Lung (tissue), 12 donors: ENCODE results near the gene RIGI. TPM values are rescaled to one million over a fixed set of nuclear protein-coding genes. Genes with fewer than 3 reads are reported as not detected.

Experiments used
- ATAC-seq: fragments of 200-7000 bp; cut with Tn5 transposase; one replicate; pipeline ENCODE4 v1.9.1; 2020; ENCODE audit warnings: moderate number of reproducible peaks; ENCODE audit not compliant: insufficient read depth, low FRiP score
- DNase-seq, 3 donors: peaks; one replicate each; pipeline ENCODE4 v3.0.0-alpha.2; 2013 to 2017
- H3K27ac ChIP-seq, 2 donors: one replicate each; pipeline ENCODE4 v1.5.1; 2013; ENCODE audit warnings: mild to moderate bottlenecking in 2 of 2, moderate library complexity in 2 of 2, control low read depth in 1 of 2, inconsistent platforms in 1 of 2, low read depth in 1 of 2, low read length in 1 of 2
- H3K27me3 ChIP-seq, 3 donors: one replicate each; pipeline ENCODE4 v1.5.1; 2013; ENCODE audit warnings: low read length in 2 of 3; ENCODE audit not compliant: control insufficient read depth in 3 of 3, insufficient read depth in 3 of 3
- H3K36me3 ChIP-seq, 4 donors: one replicate each; pipeline ENCODE4 v1.5.1; 2013; ENCODE audit warnings: low read length in 4 of 4, mild to moderate bottlenecking in 1 of 4, moderate library complexity in 1 of 4; ENCODE audit not compliant: control insufficient read depth in 4 of 4, insufficient read depth in 4 of 4
- H3K4me1 ChIP-seq, 5 donors: one replicate each; pipeline ENCODE4 v1.5.1; 2013; ENCODE audit warnings: low read length in 5 of 5, mild to moderate bottlenecking in 2 of 5, moderate library complexity in 1 of 5; ENCODE audit not compliant: control insufficient read depth in 5 of 5, insufficient read depth in 5 of 5
- H3K4me3 ChIP-seq: one replicate; pipeline ENCODE4 v1.5.1; 2013; ENCODE audit warnings: mild to moderate bottlenecking, control low read depth, moderate library complexity
- H3K9ac ChIP-seq, 2 donors: one replicate each; pipeline ENCODE4 v1.5.1; 2013; ENCODE audit warnings: low read length in 2 of 2, control low read depth in 1 of 2; ENCODE audit not compliant: insufficient read depth in 1 of 2
- H3K9me3 ChIP-seq, 4 donors: one replicate each; pipeline ENCODE4 v1.5.1; 2013; ENCODE audit warnings: low read length in 3 of 4, mild to moderate bottlenecking in 1 of 4, moderate library complexity in 1 of 4; ENCODE audit not compliant: control insufficient read depth in 4 of 4, insufficient read depth in 3 of 4
- WGBS, 2 donors: extraction: QIAGEN DNeasy Blood & Tissue Kit; methylation state at CpG; one replicate each; pipeline ENCODE4 v1.1.7; 2013; 5-methylcytosine and 5-hydroxymethylcytosine counted together
- polyA plus RNA-seq, 2 donors: library from polyadenylated mRNA; stranded (reverse); fragments of 200-250 nt; gene quantifications; one replicate each; pipeline ENCODE4 v1.2.1, GENCODE V29; 2013
- total RNA-seq, 2 donors: library from RNA; depleted of rRNA in 1 of 2; stranded (reverse); fragments of >200 nt in 1 of 2; gene quantifications; one replicate each; pipeline ENCODE4 v1.2.1, GENCODE V29; 2014 to 2021
- TF ChIP-seq, protein P1 (sequence below): IDR thresholded peaks from 2 replicates; pipeline ENCODE4 v1.5.1; 2012; ENCODE audit warnings: mild to moderate bottlenecking; ENCODE audit errors: control extremely low read depth, extremely low read depth
- donor health status: control.
- donor health status: control.
- donor health status: Bipolar disorder and iron deficiency.
- donor health status: healthy.
- donor health status: DM: yes; HTN: yes; CAD: no.

Gene RIGI
- total and polyA plus RNA-seq, 4 donors, result 4.8 to 17.9 (median 8.8) TPM

DNA sequence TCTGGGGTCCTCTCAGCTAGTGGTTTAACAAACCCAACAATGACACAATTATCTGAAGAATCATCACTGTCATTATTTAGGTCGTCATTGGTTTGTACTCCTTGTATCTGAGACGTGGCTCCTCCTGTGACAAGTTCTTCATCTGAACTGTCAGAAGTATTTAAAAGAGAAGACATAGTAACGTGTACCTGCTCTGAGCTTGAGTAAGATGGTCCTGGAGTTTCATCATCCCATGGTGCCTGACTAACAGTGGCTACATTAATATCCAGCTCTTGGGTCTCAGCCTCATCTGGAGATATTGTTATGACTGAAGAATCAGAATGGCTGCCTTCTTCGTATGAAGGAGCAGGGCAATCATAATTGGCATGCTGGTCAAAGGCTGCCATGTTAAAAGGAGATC, 17.1 kb upstream of the RIGI start:
- WGBS, 2 donors, result 89 to 94% methylated on average over 4 of the region's 4 CpGs
- Histone ChIP-seq H3K4me1 (peaks cover 0 to 6% (median 0%) of the 10 kb centered on the region in 5 donors), H3K9ac (no peak overlapping the region), H3K27me3 (no peaks in the 10 kb centered on the region), H3K9me3 (no peaks in the 10 kb centered on the region), H3K36me3 (peaks cover 9 to 18% (median 13%) of the 10 kb centered on the region in 4 donors), H3K27ac (no peak overlapping the region), H3K4me3 (no peak overlapping the region)
- ATAC-seq (no peak), DNase-seq (no peak)
- TF ChIP-seq, protein P1, sequence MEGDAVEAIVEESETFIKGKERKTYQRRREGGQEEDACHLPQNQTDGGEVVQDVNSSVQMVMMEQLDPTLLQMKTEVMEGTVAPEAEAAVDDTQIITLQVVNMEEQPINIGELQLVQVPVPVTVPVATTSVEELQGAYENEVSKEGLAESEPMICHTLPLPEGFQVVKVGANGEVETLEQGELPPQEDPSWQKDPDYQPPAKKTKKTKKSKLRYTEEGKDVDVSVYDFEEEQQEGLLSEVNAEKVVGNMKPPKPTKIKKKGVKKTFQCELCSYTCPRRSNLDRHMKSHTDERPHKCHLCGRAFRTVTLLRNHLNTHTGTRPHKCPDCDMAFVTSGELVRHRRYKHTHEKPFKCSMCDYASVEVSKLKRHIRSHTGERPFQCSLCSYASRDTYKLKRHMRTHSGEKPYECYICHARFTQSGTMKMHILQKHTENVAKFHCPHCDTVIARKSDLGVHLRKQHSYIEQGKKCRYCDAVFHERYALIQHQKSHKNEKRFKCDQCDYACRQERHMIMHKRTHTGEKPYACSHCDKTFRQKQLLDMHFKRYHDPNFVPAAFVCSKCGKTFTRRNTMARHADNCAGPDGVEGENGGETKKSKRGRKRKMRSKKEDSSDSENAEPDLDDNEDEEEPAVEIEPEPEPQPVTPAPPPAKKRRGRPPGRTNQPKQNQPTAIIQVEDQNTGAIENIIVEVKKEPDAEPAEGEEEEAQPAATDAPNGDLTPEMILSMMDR, result no peak

DNA sequence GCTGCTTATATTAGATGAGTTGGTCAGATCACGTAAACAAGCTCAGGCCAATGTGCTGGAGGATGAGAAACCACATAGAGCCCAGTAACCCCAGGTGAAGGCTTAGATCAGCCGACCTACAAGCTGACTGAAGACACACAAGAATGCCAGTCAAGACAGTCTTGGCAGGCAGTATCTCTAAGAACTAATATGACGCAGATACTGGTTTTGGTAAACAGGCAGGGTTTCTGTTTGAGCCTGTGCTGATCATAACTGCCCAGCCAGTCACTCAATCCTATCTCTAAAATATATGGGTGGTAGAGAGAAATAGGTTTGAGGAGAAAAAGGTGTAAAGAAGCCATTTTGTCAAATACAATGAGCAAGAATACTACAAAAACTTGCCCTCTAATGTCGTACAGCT, 7.8 kb upstream of the RIGI start:
- Histone ChIP-seq H3K4me3 (no peak overlapping the region), H3K9ac (no peak overlapping the region), H3K9me3 (no peaks in the 10 kb centered on the region), H3K27ac (no peak overlapping the region), H3K4me1 (peaks cover 0 to 6% (median 0%) of the 10 kb centered on the region in 5 donors), H3K36me3 (no peaks in the 10 kb centered on the region), H3K27me3 (no peaks in the 10 kb centered on the region)
- WGBS, 2 donors, result 98 to 99% methylated on average over 4 of the region's 4 CpGs
- no peak for ATAC-seq
- no peak for DNase-seq
- TF ChIP-seq, protein P1, result no peak

DNA sequence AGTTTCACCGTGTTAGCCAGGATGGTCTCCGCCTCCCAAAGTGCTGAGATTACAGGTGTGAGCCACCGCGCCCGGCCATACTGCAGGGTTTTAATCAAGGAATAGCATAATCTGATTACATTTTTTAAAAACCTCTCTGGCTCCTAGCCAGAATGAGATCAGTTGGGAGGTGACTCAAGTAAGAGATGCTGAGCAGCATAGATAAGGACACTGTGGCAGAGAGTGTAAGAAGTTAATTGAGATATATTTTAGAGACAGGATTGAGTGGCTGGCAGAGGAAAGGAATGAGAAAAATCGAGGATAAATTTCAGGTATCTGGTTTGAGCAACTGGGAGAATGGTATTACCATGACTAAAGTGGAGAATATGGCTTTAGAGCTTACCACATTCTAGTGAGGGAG, 7.3 kb upstream of the RIGI start:
- no peak for DNase-seq
- Histone ChIP-seq H3K4me1 (peaks cover 0 to 2% (median 0%) of the 10 kb centered on the region in 5 donors), H3K9me3 (no peaks in the 10 kb centered on the region), H3K4me3 (no peak overlapping the region), H3K27me3 (no peaks in the 10 kb centered on the region), H3K27ac (no peak overlapping the region), H3K9ac (no peak overlapping the region), H3K36me3 (no peaks in the 10 kb centered on the region)
- ATAC-seq, result no peak
- TF ChIP-seq, protein P1, result no peak
- WGBS, 2 donors, result 98% methylated on average over 6 of the region's 6 CpGs

DNA sequence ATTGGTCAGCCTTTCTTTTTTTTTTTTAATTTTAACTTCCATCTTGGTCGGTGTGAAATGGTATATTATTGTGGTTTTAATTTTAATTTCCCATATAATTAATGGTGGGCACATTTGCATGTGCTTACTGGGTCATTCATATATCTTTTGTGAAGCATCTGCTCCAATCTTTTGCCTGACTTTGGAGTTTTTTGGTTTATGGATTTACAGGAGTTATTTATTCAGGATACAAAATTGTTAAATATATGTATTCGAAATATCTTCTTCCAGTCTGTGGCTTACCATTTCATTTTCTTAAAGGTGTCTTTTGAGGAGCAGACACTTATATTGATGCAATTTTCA, 682 bp upstream of the RIGI start:
- DNase-seq, result no peak
- ATAC-seq, result no peak
- TF ChIP-seq, protein P1, result no peak
- H3K27ac ChIP-seq, result peak overlapping the region; percentile 9 to 92
- H3K27me3 ChIP-seq, result no peaks in the 10 kb centered on the region
- H3K9me3 ChIP-seq, result no peaks in the 10 kb centered on the region
- peaks cover 0 to 19% (median 4%) of the 10 kb centered on the region in 5 donors for H3K4me1 ChIP-seq
- peak overlapping the region; percentile 69 for H3K4me3 ChIP-seq
- H3K9ac ChIP-seq, result peak overlapping the region; percentile 38 to 96
- peaks cover 0 to 1% (median 0%) of the 10 kb centered on the region in 4 donors for H3K36me3 ChIP-seq
- WGBS, 2 donors, result 12 to 18% methylated on average over 2 of the region's 2 CpGs
